Measurements from ENCODE around the gene TTC3. TPM values are rescaled to one million over a fixed set of nuclear protein-coding genes. Genes with fewer than 3 reads are reported as not detected.
"Not testable (repeated sequence)": the region's sequence is repeated elsewhere in the genome, so short reads cannot be mapped to it uniquely, and the experiment has no call there.

Gene TTC3
- total RNA-seq, 1 donor from 2014 or later: 210 TPM

GRCh38 chr21:37220981-37221664 lies 148.1 kb downstream of the TTC3 start:
- peak; percentile 92 for DNase-seq (ENCODE audit: low read depth)

GRCh38 chr21:37222248-37222647 lies 149.2 kb downstream of the TTC3 start:
- not testable (repeated sequence) for DNase-seq (ENCODE audit: low read depth)

- DNase-seq (ENCODE audit: low read depth): no peak
Observed at GRCh38 chr21:37223804-37224345, 150.8 kb downstream of the TTC3 start.

- no peak for DNase-seq (ENCODE audit: low read depth)
Observed at GRCh38 chr21:37224861-37225839, 152.1 kb downstream of the TTC3 start.

GRCh38 chr21:37226041-37226920 lies 153.2 kb downstream of the TTC3 start:
- no peak for DNase-seq (ENCODE audit: low read depth)

GRCh38 chr21:37227071-37228002 lies 154.3 kb downstream of the TTC3 start:
- DNase-seq (ENCODE audit: low read depth): no peak

- DNase-seq (ENCODE audit: low read depth): no peak
Observed at GRCh38 chr21:37228003-37228400, 154.9 kb downstream of the TTC3 start.

- DNase-seq (ENCODE audit: low read depth): no peak
Observed at GRCh38 chr21:37230632-37231248, 157.7 kb downstream of the TTC3 start.

- DNase-seq (ENCODE audit: low read depth): no peak
Observed at GRCh38 chr21:37231249-37231645, 158.2 kb downstream of the TTC3 start.

GRCh38 chr21:37231671-37232070 lies 158.6 kb downstream of the TTC3 start:
- DNase-seq (ENCODE audit: low read depth): no peak

- no peak for DNase-seq (ENCODE audit: low read depth)
Observed at GRCh38 chr21:37232274-37233018, 159.4 kb downstream of the TTC3 start.

- no peak for DNase-seq (ENCODE audit: low read depth)
Observed at GRCh38 chr21:37233551-37234146, 160.6 kb downstream of the TTC3 start.

- DNase-seq (ENCODE audit: low read depth): no peak
Observed at GRCh38 chr21:37237346-37237745, 164.3 kb downstream of the TTC3 start.

GRCh38 chr21:37237764-37238163 lies 164.7 kb downstream of the TTC3 start:
- DNase-seq (ENCODE audit: low read depth): no peak

- DNase-seq (ENCODE audit: low read depth): peak; percentile 6
Observed at GRCh38 chr21:37240978-37241377, 167.9 kb downstream of the TTC3 start.

GRCh38 chr21:37241426-37241825 lies 168.4 kb downstream of the TTC3 start:
- no peak for DNase-seq (ENCODE audit: low read depth)

- peak; percentile 19 for DNase-seq (ENCODE audit: low read depth)
Observed at GRCh38 chr21:37243961-37244360, 170.9 kb downstream of the TTC3 start.

- DNase-seq (ENCODE audit: low read depth): no peak
Observed at GRCh38 chr21:37244501-37245095, 171.5 kb downstream of the TTC3 start.
